ENCODE data around the gene SLC2A4.
"Not testable (repeated sequence)": the region's sequence is repeated elsewhere in the genome, so short reads cannot be mapped to it uniquely, and the experiment has no call there.

Gene SLC2A4

GRCh38 chr17:7327056-7327455, 45.5 kb downstream of the SLC2A4 start:
- no peak for DNase-seq

GRCh38 chr17:7327501-7327900, 46.0 kb downstream of the SLC2A4 start:
- no peak for DNase-seq

GRCh38 chr17:7328009-7328408, 46.5 kb downstream of the SLC2A4 start:
- no peak for DNase-seq

GRCh38 chr17:7328840-7329373, 47.4 kb downstream of the SLC2A4 start, which contains the start of gene NEURL4:
TSS of gene NEURL4 (minus strand) at chr17:7329335. CDS start at chr17:7329312, 23 bp downstream.
- DNase-seq: no peak

- DNase-seq: peak; percentile 97
Measured at GRCh38 chr17:7329374-7329996, 48.0 kb downstream of the SLC2A4 start.

GRCh38 chr17:7329997-7330637, 48.6 kb downstream of the SLC2A4 start:
- peak; percentile 79 for DNase-seq

GRCh38 chr17:7330638-7331015, 49.1 kb downstream of the SLC2A4 start:
- no peak for DNase-seq

- no peak for DNase-seq
Measured at GRCh38 chr17:7332111-7332510, 50.6 kb downstream of the SLC2A4 start.

- not testable (repeated sequence) for DNase-seq
Measured at GRCh38 chr17:7332600-7333069, 51.1 kb downstream of the SLC2A4 start.

GRCh38 chr17:7334938-7335538, 53.5 kb downstream of the SLC2A4 start:
- no peak for DNase-seq

- not testable (repeated sequence) for DNase-seq
Measured at GRCh38 chr17:7335765-7336164, 54.2 kb downstream of the SLC2A4 start.

GRCh38 chr17:7336240-7337175, 55.0 kb downstream of the SLC2A4 start, which contains the start of gene ACAP1:
TSS of gene ACAP1 (plus strand) at chr17:7336529. CDS start at chr17:7336735, 206 bp downstream.
- peak; percentile 96 for DNase-seq

GRCh38 chr17:7337600-7337999, 56.1 kb downstream of the SLC2A4 start:
- not testable (repeated sequence) for DNase-seq

Data from CD4-positive, alpha-beta T cell treated with Interleukin-17A for 4 hours (primary cell).